SKM-1 treated with dmso at 0.1 percent for 144 hours (cell line): ENCODE results near the gene FARP1.

Experiments
- DNase-seq: peaks from one replicate; lab custom pipeline; 2025; ENCODE audit not compliant: unreplicated experiment; lab: John Stamatoyannopoulos, UW

The FARP1 gene

GRCh38 chr13:98452851-98453843 is 310.3 kb downstream of the FARP1 start:
- DNase-seq = no peak

DNA sequence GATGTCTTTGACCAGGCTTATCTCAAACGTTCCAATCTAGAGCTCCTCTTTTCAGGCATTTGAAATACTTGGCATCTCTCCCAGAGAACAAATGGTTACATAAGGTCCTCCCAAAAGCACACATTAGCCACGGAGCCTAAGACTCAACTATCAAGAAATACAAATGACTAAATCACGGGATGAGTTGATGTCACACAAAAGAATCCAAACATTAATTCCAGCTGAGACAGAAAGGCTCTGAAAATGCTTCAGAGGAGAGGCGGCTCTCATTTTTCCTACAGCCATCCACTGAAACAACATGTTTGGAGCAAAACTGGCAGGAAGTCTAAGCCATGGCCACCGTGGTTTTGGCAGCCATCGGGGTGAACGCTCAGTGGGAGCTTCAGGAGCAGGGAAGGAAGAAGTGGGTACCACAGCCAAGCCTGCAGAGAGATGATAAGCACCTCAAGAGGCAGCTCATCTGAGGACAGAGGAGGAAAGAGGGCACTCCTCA is 311.5 kb downstream of the FARP1 start:
- DNase-seq = no peak

DNA sequence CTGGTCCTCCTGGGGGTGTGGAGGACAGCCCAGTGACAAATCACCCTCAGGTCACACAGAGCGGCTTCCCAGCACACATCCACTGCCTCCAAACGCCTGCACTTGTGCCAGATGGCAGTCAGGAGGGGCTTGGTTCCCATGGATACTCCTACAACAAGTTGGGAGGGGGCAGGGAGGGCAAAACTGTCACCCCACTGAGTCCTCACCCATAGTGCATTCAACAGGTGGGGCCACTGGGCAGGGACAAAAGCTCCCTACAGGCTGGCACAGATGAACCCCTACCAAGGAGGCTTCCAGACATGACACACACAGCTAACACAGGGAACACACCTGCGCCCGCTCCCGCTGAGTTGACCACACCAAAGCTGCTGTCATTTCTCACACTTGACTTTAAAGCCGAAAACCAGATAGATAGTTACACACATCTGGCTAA is 313.5 kb downstream of the FARP1 start:
- DNase-seq = no peak

GRCh38 chr13:98457053-98457452 is 314.2 kb downstream of the FARP1 start:
- DNase-seq = no peak

GRCh38 chr13:98458431-98458830 is 315.5 kb downstream of the FARP1 start:
- no peak for DNase-seq

DNA sequence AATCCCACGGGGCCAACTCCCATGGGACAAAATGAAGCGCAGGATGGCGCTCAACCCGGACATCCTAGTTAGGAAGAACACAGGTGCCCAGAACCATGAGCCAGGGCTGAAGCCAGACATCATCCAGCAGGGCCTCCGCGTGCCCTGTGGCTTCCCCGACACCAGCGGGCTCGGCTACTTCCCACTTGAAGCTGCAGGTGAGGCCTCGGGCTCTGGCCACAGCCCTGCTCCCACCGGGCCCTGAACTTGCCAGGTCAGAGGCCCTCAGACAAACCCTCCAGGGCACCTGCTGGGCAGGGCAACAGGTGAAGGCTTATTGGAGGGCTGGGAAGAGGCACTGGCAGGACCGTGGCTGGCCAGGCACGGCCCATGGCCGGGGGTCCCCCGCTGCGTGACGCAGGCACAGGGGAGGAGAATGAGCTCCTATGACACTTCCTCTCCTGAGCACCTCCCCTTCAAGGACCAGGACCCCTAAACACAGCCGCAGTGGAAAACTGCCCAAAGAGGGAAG is 316.3 kb downstream of the FARP1 start:
- DNase-seq = no peak

DNA sequence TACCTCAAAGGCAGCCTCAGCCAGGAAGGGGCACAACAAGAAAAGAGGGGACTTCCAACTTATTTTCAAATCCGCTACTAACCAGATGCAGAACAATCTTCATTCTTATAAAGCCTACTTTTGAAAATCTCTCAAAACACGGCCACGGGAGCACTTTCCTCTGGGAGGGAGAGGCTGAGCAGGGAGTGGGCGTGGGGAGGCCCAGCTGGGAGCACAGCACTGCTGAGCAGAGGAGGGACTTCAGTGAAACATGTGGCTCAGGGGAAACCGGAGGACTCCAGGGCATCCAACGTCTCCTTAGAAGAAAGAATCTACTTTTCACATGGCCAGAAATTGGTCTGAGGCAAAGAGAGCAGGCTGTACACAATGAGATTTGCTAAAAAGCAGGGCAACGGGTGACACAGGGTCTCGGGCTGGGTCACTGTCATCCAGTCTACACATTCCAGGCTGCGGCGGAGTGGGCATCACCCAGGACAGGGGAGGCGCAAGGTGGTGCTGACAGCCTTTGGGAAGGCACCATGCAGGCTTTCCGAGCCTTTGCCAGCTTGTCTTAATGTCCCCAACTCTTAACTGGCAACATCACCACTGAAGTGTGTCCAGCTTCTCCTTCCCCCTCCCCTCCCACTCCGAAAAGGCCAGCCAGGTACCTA is 317.0 kb downstream of the FARP1 start:
- no peak for DNase-seq

GRCh38 chr13:98460516-98460915 is 317.6 kb downstream of the FARP1 start:
- no peak for DNase-seq

DNA sequence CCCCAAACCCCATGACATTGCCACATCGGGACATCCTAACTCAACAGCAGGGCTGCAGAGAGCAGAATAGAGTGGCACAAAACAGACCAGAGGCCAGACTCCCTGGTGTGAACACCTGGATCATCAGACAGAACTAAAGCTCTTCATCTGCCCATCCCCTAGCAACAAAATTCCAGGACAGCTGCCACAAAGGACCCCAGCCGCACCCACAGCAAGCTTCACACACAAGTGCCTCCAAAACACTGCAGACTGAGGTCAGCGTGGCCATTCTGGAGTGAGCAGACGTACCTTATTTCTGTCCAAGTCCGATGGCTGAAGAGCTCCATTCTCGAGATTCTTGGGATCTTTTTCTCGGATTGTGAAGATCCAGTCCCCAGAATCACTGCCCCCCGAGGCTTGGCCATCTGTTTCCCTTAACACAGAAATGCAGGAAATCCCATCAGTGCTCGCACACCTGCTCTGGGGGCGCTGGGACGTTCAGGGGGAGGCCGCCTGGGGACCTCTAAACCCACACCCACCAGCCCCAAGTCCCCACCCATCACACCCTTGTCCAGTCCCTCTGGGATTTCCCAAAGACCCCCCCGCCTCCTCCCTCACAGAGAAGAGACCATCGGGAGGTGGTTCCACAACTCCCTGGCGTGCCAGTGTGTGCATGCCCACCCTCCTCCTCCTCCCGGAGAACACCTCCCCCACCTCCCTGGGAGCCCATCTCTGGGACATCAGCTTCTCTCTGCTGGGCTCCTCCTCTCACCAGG is 318.8 kb downstream of the FARP1 start:
- DNase-seq = no peak

DNA sequence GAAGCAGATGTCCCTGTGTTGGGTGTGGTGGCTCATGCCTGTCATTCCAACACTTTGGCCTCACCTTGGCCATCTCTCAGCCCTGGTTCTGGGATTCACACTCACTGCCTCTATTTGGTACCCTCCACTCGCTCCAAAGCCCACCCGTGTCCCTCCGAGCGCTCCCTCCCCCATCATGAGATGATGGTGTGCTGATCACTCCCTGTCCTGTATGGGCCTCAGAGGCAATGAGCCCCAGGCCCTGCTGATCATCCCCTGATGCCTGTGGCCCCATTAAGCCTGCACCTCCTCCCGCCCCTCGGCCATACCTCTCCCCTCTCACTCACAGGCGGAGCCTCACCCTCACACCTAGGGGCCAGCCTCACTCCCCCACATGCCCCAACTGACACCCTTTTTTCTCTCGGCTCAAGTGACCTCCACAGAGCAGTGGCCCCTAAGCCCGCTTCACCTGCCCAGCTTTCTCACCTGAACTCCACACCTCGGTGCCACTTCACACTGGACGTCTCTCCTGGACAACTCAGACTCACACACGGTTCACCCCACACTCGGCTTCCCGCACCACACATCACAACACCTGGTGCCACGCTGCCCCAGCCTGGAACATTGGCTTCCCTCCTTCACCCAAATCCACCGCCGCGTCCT is 319.5 kb downstream of the FARP1 start:
- no peak for DNase-seq

- DNase-seq = no peak
Measured at GRCh38 chr13:98462946-98463345, 320.1 kb downstream of the FARP1 start.

- no peak for DNase-seq
Measured at GRCh38 chr13:98466634-98467236, 323.8 kb downstream of the FARP1 start.

DNA sequence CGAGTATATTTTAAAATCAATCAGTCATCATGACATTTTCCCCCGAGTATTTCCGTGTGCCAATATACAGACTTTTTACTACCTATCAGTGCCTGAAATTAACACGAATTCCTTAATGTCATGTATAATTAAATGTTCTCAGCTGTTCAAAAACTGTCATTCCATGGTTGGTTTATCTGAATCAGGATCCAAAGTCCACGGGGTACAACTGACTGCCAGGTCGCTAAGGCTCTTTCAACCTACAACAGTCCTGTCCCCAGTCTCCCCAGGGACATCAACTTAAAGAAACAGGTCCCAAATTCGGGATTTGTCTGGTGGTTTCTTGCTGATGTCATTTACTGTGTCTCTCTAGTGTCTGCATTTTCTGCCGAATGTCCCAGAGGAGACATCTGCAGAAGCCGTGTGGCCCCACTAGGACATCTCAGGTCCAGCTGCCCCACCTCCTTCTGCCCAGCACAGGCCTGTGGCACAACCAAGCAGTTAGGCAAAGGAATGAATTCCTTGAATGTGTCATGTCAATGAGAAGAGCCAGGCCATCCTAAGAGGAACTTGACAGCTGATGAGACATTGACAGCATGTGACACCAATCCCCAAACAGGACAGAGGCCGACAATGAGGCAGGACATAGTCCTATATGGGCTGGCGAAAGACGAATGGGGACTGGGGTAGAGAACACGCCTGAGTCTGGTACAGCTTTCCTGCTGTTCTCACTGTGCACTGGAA is 324.5 kb downstream of the FARP1 start:
- DNase-seq = no peak

- DNase-seq = no peak
Measured at GRCh38 chr13:98468361-98468760, 325.5 kb downstream of the FARP1 start.

DNA sequence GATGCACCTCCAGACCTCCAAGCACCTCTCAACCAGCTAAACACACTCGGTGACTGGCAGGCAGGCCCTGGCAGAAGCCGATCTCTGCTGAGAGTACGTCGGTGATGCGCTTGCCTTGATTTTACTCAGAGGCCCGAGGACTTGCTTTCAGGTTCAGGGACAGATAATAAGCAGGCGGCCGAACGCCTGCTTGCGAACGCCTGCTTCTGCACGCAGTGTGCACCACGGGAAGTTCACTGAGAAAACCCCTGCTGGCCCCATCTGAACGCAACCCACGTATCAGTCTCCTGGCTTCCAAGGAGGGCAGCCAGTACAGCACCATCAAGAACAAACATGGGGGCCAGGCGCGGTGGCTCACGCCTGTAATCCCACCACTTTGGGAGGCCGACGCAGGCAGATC is 326.0 kb downstream of the FARP1 start:
- no peak for DNase-seq

DNA sequence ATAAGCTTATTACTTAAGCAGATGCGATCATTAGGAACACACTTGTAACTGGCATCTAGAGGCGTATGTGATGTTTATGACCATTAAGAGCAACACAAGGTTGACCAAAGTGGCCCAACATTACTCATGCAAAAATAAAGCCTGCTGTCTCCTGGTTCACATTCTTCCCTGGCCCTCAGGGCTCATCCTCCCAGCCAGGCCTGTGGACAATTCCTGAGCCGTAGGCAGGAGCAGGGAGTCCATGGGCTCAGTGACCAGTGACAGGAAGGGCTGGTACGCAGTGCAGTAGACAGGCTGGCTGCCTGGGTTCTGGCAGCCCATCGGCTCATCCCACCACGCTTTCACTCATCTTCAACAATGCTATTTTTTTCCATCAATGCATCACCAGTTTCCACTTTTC is 328.0 kb downstream of the FARP1 start:
- no peak for DNase-seq

DNA sequence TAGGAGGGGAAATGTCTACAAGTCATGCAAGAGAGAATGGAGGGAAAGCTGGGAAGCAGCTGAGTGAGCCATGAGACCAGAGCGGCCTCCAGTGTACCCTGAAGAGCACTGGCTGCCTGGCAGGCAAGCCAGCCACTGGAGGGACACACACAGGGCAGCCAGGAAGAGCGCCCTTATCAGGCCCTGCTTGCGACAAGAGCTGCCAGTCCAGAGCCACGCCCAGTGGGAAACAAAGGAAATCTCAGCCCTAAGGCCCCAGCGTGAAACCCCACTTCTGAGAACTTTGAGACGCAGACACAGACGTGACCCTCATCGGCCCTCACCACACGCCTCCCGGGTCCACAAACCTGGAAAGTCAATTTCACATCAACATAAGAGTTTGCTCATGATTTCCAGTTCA is 329.0 kb downstream of the FARP1 start:
- DNase-seq = no peak

- no peak for DNase-seq
Measured at GRCh38 chr13:98473135-98473787, 330.4 kb downstream of the FARP1 start.

- no peak for DNase-seq
Measured at GRCh38 chr13:98473788-98474144, 330.9 kb downstream of the FARP1 start.
